ENCODE results near the gene NKAIN2.
"Not testable (repeated sequence)": the region's sequence is repeated elsewhere in the genome, so short reads cannot be mapped to it uniquely, and the experiment has no call there.

NKAIN2 gene

GRCh38 chr6:124659427-124659826, 855.8 kb downstream of the NKAIN2 start:
- no peak for DNase-seq

DNA sequence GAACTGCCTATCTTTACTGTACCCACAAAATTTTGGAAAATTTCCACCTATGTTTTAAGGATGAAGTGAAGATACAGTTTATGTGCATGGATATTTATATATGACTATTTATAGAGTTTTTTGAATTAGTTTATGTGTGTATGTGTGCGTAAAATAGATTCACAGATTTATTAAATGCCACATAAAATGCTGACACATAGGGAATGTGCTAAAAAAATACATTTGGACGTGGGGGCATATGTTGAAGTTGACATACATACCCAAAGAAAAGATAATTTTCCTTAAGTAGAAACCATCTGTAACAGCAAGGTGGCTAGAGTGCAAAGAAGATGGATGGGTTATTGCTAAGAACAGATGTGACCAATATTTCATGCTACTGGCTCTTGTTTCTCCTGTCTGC, 856.5 kb downstream of the NKAIN2 start:
- no peak for DNase-seq

- DNase-seq = no peak
Measured at GRCh38 chr6:124661097-124661661, 857.5 kb downstream of the NKAIN2 start.

DNA sequence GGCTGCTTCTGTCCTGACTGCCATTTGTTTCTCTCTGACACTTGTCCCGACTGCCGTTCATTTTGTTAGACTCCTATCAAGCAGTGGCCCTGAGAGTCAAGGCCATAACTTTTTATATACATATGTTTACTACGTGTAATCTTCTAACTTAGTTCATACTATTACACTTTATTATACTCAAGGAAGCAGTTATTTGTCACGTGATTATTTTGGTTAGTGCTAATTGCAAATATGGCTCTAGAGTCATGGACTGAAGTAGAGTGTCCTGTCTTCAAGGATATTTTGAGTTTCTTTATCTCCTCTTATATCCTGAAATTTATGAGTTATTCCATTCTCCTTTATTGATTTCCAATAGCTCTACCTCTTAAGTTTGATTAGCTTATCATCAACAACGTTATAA, 864.4 kb downstream of the NKAIN2 start:
- DNase-seq = no peak

- DNase-seq = no peak
Measured at GRCh38 chr6:124669713-124670480, 866.2 kb downstream of the NKAIN2 start.

- DNase-seq = no peak
Measured at GRCh38 chr6:124670801-124671200, 867.1 kb downstream of the NKAIN2 start.

DNA sequence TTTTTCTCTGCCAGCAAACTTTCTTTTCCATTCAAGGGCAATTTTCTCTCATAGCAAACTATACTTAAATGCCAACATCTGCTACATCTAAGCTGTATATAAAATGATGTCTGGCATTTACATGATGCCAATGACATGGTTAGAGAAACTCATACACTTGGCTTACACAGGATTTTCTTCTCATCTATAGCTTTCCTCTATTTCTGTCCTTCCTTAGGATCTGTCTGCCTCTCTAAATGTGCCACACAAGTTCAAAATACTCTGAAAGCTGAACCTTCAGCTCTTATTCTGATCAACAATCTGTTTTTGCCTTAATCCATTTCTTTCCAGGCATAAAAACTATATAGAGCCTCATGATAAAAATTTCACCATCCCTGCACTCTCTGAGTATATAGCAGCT, 867.7 kb downstream of the NKAIN2 start:
- DNase-seq = no peak

- no peak for DNase-seq
Measured at GRCh38 chr6:124674042-124674441, 870.4 kb downstream of the NKAIN2 start.

GRCh38 chr6:124676033-124676432, 872.4 kb downstream of the NKAIN2 start:
- no peak for DNase-seq

DNA sequence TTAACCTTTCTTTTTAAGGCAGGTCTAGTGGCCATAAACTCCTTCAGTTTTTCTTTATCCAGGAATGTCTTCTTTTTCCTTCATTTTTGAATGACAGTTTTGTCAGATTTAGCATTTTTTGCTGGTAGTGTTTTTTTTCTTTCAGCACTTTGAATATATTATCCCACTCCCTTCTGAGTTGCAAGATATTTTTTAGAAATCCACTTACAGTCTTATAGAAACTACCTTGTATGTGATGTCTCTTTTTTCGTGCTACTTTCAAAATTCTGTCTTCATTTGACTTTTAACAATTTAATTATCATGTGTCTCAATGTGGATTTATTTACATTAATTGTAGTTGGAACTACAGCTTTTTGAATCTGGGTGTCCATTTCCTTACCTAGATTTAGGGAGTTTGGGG, 874.2 kb downstream of the NKAIN2 start:
- DNase-seq = no peak

GRCh38 chr6:124679387-124679786, 875.7 kb downstream of the NKAIN2 start:
- DNase-seq = no peak

DNA sequence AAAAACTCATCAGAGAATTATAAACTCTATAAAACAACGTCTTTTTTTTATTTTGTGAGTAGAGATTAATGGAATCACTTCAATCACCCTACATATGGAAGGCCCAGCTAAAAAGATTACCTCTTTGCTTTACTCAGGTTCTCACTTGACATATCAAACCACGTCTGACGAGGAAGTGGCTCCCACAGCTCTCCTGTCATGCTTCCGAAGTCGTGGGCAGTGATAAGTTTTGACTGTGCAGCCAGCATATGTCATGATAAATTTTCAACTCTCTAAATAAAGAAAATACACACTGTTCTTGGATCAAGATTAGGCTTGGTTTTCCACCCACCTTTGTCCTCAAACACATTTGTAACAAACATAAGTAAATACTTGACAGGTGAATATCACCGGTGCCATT, 879.1 kb downstream of the NKAIN2 start:
- no peak for DNase-seq

GRCh38 chr6:124683507-124683906, 879.8 kb downstream of the NKAIN2 start:
- no peak for DNase-seq

GRCh38 chr6:124684621-124685020, 881.0 kb downstream of the NKAIN2 start:
- no peak for DNase-seq

DNA sequence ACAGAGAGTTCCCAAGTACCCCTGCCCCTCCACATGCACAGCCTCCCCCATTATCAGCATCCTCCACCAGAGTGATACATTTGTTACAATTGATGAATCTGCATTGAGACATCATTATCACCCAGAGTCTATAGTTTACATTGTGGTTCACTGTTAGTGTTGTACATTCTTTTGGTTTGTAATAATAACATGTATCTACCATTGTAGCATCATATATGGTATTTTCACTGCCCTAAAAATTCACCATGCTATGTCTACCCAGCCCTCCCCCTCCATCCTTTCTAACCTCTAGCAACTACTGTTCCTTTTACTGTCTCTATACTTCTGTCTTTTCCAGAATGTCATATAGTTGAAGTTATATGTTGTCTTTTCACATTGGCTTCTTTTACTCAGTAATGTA, 884.7 kb downstream of the NKAIN2 start:
- DNase-seq = no peak

- DNase-seq = no peak
Measured at GRCh38 chr6:124694139-124694705, 890.6 kb downstream of the NKAIN2 start.

DNA sequence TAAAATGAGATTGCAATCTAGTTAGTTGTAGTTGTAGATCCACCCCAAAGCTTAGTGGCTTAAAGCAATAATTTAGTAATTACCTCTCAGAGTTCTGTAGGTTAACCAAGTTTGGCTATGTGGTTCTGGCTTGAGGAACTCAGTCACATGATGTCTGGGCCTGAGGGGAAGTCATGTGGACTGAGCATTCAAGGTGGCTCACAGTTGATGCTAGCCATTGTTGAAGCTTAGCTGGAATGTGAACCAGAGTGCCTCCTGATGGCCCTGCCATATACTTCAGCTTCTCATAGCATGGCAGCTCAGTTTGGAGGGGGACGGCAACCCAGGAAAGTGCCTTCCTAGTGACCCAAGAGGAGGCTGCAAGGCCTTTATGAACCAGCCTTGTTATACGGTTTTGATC, 895.4 kb downstream of the NKAIN2 start:
- DNase-seq = no peak

GRCh38 chr6:124703541-124703940, 899.9 kb downstream of the NKAIN2 start:
- no peak for DNase-seq

DNA sequence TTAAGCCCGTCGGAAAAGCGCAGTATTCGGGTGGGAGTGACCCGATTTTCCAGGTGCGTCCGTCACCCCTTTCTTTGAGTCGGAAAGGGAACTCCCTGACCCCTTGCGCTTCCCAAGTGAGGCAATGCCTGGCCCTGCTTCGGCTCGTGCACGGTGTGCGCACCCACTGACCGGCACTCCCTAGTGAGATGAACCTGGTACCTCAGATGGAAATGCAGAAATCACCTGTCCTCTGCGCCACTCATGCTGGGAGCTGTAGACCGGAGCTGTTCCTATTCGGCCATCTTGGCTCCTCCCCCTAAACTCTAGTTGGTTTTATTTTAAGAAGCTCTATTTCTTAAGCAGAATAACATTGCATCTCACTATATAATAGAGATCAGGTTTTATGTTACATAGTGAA, 908.9 kb downstream of the NKAIN2 start:
- DNase-seq = not testable (repeated sequence)

- DNase-seq = no peak
Measured at GRCh38 chr6:124714728-124715127, 911.1 kb downstream of the NKAIN2 start.

DNA sequence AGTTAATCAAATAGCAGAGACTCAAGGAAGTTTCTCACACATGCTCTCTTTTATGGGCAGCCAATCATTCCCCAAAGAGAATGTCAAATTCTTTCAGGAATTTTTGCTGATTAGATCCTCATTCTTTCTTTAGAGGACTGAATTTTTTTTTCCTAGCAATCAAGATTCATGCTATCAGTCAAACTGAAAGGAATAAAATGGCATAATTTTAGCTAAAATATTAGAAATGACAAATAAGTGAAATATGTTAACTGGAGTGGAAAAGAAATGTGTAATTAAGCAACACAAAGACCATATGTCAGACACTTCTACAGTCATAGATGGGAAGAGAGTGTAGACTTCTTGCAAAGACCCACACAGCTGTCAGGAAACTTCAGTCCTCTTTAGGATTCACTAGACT, 916.2 kb downstream of the NKAIN2 start:
- no peak for DNase-seq

- no peak for DNase-seq
Measured at GRCh38 chr6:124721331-124721730, 917.7 kb downstream of the NKAIN2 start.

DNA sequence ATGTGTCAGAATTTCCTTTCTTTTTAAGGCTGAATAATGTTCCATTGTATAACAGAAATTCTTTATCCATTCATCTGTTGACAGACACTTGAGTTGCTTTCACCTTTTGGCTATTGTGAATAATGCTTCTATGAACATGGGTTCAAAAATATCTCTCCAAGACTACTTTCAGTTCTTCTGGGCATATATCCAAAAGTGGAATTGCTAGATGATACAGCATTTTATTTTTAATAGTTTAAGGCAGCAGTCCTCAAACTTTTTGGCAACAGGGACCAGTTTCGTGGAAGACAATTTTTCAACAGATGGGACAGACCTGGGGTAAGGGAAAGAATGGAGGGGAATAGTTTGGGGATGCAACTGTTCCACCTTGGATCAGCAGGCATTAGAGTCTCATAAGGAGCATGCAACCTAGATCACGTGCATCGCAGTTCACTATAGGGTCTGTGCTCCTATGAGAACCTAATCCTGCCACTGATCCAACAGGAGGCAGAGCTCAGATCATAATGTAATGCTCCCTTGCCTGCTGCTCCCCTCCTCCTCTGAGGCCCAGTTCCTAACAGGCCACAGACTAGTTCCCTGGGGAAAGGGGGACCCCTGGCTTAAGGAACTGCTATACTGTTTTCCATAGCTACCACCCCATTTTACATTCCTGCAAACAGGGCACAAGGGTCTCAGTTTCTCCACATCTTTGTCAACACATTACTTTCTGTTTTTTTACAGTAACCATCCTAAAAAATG, 918.6 kb downstream of the NKAIN2 start:
- DNase-seq = no peak

GRCh38 chr6:124723671-124724070, 920.0 kb downstream of the NKAIN2 start:
- no peak for DNase-seq
